PC-3 (cell line): ENCODE results near the gene ZIC4. TPM values are rescaled to one million over a fixed set of nuclear protein-coding genes. Genes with fewer than 3 reads are reported as not detected.

ENCODE experiments used
- ATAC-seq: fragments of 200-7000 bp; cut with Tn5 transposase; 2 replicates; pipeline ENCODE4 v1.9.1; 2020; ENCODE audit warnings: mild to moderate bottlenecking, moderate library complexity
- BruUV-seq: library from RNA; stranded (reverse); fragments of 400-500 nt; replicated peaks from 2 replicates; lab custom pipeline; 2021; lab: Mats Ljungman, UMichigan
- CTCF ChIA-PET: fragments of 300-600 bp; sonication (Branson Sonifier 250); formaldehyde crosslinking; loops from one replicate; lab custom pipeline; 2022; ENCODE audit warnings: antibody characterized with exemption; lab: Charles Lee
- POLR2A ChIA-PET: fragments of 300-600 bp; sonication (Branson Sonifier 250); formaldehyde crosslinking; loops from one replicate; lab custom pipeline; 2022; ENCODE audit warnings: antibody characterized with exemption; ENCODE audit not compliant: unreplicated experiment; lab: Charles Lee
- DNase-seq: peaks from one replicate; pipeline ENCODE4 v3.0.0-alpha.2; 2015
- H2AFZ ChIP-seq: fragments of 300-600 bp; sonication (generic); 2 replicates; pipeline ENCODE4 v1.6.0; 2016; ENCODE audit warnings: antibody characterized with exemption, low read length
- H3F3A ChIP-seq: fragments of 300-600 bp; sonication (generic); one replicate; pipeline ENCODE4 v1.6.0; 2017; ENCODE audit warnings: antibody characterized with exemption, low read length, control low read depth, mild to moderate bottlenecking; ENCODE audit not compliant: unreplicated experiment
- H3K27ac ChIP-seq: fragments of 300-600 bp; sonication (generic); 2 replicates; pipeline ENCODE4 v1.5.1; 2016; ENCODE audit warnings: mild to moderate bottlenecking, low read length
- H3K27me3 ChIP-seq: fragments of 300-600 bp; sonication (generic); 2 replicates; pipeline ENCODE4 v1.6.1; 2016; ENCODE audit warnings: low read length, mixed read lengths
- H3K36me3 ChIP-seq: fragments of 300-600 bp; sonication (generic); 2 replicates; pipeline ENCODE4 v1.6.1; 2016; ENCODE audit warnings: low read depth, mixed run types, low read length, mixed read lengths
- H3K4me1 ChIP-seq: fragments of 300-600 bp; sonication (generic); 2 replicates; pipeline ENCODE4 v1.5.1; 2016; ENCODE audit warnings: low read length; ENCODE audit not compliant: insufficient read depth
- H3K4me2 ChIP-seq: fragments of 300-600 bp; sonication (generic); 2 replicates; pipeline ENCODE4 v1.6.0; 2016; ENCODE audit warnings: low read length
- H3K4me3 ChIP-seq: fragments of 300-600 bp; sonication (generic); 2 replicates; pipeline ENCODE4 v1.5.1; 2016; ENCODE audit warnings: mild to moderate bottlenecking, low read length, mixed read lengths
- H3K79me2 ChIP-seq: fragments of 300-600 bp; sonication (generic); 2 replicates; pipeline ENCODE4 v1.6.1; 2017; ENCODE audit warnings: low read length, mixed read lengths
- H3K9ac ChIP-seq: fragments of 300-600 bp; sonication (generic); 2 replicates; pipeline ENCODE4 v1.6.0; 2016; ENCODE audit warnings: mild to moderate bottlenecking, low read length
- H3K9me2 ChIP-seq: fragments of 300-600 bp; sonication (generic); replicated peaks from 2 replicates; pipeline ENCODE4 v1.6.1; 2016; ENCODE audit warnings: mixed run types, low read length, mixed read lengths
- H3K9me3 ChIP-seq: fragments of 300-600 bp; sonication (generic); 2 replicates; pipeline ENCODE4 v1.6.1; 2016; ENCODE audit warnings: low read length, mixed read lengths
- H4K20me1 ChIP-seq: fragments of 300-600 bp; sonication (generic); 2 replicates; pipeline ENCODE4 v1.6.1; 2016; ENCODE audit warnings: low read length, mixed read lengths
- EZH2 ChIP-seq: fragments of 300-600 bp; sonication (generic); IDR thresholded peaks from one replicate; pipeline ENCODE4 v1.6.1; 2017; ENCODE audit warnings: antibody characterized with exemption, mild to moderate bottlenecking, low read length; ENCODE audit not compliant: unreplicated experiment
- EZH2phosphoT487 ChIP-seq: fragments of 300-600 bp; sonication (generic); IDR thresholded peaks from 2 replicates; pipeline ENCODE4 v1.6.1; 2018; ENCODE audit warnings: mild to moderate bottlenecking, antibody characterized with exemption, low read length, borderline replicate concordance
- intact Hi-C: fragments of 100-400 bp; cut with micrococcal nuclease; formaldehyde crosslinking; loops from 2 replicates; pipeline ENCODE4 v1.9.0; 2023
- total RNA-seq: library from RNA; depleted of rRNA; stranded (reverse); fragments of >200 nt; gene quantifications from 2 replicates; pipeline ENCODE4 v1.2.3, GENCODE V29; 2014
- TF ChIP-seq, protein P1 (sequence below): fragments of 300-600 bp; sonication (generic); conservative IDR thresholded peaks from 2 replicates; pipeline ENCODE4 v1.5.1; 2017; ENCODE audit warnings: antibody characterized with exemption, low read depth, mild to moderate bottlenecking, low read length

The ZIC4 gene
- total RNA-seq, 1 experiment from 2014 or later, result not detected

DNA sequence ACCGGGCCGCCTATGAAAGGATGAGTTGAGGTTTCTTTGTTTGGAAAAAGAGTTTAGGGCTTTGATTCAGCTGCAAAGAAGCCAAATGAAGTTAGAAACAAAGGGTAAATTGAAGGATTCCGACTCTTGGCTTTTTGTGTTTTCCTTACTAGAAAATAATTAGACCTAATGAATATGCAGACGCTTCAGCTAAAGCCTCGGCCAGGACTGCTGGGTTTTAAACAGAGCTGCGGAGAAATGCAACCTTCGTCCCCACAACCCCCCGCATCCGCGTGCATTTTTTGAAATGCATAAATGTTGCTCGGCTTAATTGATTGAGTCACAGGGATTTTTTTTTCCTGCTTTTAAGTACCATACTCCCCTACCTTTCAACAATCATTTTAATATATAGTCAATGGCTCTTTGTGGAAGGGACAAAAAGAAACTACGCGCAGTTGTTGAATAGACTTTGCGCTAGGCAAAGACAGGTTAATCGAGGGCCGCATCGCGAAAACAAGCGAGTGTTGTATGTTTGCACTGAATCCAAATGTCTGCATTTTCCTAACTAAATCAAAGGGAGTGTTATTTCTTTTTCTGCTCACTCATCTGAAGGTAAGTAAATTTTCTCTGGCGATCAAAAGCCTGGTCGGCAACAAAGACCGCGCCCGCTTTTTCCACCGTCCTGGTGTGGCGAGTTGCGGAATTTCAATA is 1.3 kb upstream of the ZIC4 start:
- no peaks in the 10 kb centered on the region for H3K9me2 ChIP-seq
- ChIA-PET CTCF (no interaction called here), POLR2A (no interaction called here)
- H4K20me1 ChIP-seq, result no peaks in the 10 kb centered on the region
- no TSS peak for BruUV-seq
- DNase-seq (no peak), ATAC-seq (no peak)
- peaks cover 90% of the 10 kb centered on the region for H3K27me3 ChIP-seq
- H3K9me3 ChIP-seq, result no peaks in the 10 kb centered on the region
- H3K27ac ChIP-seq, result no peak overlapping the region
- no peak overlapping the region for H3K9ac ChIP-seq
- H3K4me2 ChIP-seq, result peak overlapping the region; percentile 24; the same call in 1 of the 2 replicates
- H2AFZ ChIP-seq, result no peak overlapping the region
- peak; percentile 13 for TF ChIP-seq EZH2
- no peak for TF ChIP-seq EZH2phosphoT487
- H3K4me3 ChIP-seq, result 0 out of 2 replicates have a peak overlapping the region, but pooled peaks have one; percentile 25
- H3K79me2 ChIP-seq, result no peaks in the 10 kb centered on the region
- no peaks in the 10 kb centered on the region for H3F3A ChIP-seq
- H3K36me3 ChIP-seq, result no peaks in the 10 kb centered on the region
- intact Hi-C loops, result no loop called here
- H3K4me1 ChIP-seq, result no peaks in the 10 kb centered on the region

DNA sequence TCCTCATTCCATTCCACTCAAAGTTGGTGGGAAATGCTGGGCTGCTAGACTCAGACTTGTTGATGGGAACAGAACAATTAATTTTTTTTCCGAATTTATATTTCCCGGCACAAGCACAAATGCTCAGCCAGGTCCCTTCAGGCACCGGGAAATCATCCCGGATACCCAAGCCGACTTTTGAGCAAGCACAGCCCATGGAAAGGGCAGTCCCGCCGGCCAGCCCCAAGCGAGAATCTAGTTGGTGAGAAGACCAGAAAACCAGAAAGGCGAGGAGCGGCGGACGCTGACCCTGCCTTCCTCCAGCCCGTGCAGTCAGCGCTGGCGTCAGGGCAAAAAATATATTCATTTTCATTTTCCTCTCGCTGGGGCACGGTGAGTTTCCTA is 763 bp upstream of the ZIC4 start:
- Histone ChIP-seq H2AFZ (no peak overlapping the region), H3K27me3 (peaks cover 90% of the 10 kb centered on the region), H3K4me2 (peak overlapping the region; percentile 24; the same call in 1 of the 2 replicates), H3K27ac (no peak overlapping the region), H3F3A (no peaks in the 10 kb centered on the region), H3K4me3 (0 out of 2 replicates have a peak overlapping the region, but pooled peaks have one; percentile 25), H3K4me1 (no peaks in the 10 kb centered on the region), H3K9ac (no peak overlapping the region), H4K20me1 (no peaks in the 10 kb centered on the region), H3K9me2 (no peaks in the 10 kb centered on the region), H3K9me3 (no peaks in the 10 kb centered on the region), H3K36me3 (no peaks in the 10 kb centered on the region), H3K79me2 (no peaks in the 10 kb centered on the region)
- no TSS peak for BruUV-seq
- ChIA-PET POLR2A (no interaction called here), CTCF (no interaction called here)
- ATAC-seq, result no peak
- TF ChIP-seq, protein P1, sequence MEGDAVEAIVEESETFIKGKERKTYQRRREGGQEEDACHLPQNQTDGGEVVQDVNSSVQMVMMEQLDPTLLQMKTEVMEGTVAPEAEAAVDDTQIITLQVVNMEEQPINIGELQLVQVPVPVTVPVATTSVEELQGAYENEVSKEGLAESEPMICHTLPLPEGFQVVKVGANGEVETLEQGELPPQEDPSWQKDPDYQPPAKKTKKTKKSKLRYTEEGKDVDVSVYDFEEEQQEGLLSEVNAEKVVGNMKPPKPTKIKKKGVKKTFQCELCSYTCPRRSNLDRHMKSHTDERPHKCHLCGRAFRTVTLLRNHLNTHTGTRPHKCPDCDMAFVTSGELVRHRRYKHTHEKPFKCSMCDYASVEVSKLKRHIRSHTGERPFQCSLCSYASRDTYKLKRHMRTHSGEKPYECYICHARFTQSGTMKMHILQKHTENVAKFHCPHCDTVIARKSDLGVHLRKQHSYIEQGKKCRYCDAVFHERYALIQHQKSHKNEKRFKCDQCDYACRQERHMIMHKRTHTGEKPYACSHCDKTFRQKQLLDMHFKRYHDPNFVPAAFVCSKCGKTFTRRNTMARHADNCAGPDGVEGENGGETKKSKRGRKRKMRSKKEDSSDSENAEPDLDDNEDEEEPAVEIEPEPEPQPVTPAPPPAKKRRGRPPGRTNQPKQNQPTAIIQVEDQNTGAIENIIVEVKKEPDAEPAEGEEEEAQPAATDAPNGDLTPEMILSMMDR, result no peak
- TF ChIP-seq EZH2 (peak; percentile 96), EZH2phosphoT487 (peak; percentile 55; the same call in 1 of the 2 replicates)
- no peak for DNase-seq
- intact Hi-C loops, result no loop called here

DNA sequence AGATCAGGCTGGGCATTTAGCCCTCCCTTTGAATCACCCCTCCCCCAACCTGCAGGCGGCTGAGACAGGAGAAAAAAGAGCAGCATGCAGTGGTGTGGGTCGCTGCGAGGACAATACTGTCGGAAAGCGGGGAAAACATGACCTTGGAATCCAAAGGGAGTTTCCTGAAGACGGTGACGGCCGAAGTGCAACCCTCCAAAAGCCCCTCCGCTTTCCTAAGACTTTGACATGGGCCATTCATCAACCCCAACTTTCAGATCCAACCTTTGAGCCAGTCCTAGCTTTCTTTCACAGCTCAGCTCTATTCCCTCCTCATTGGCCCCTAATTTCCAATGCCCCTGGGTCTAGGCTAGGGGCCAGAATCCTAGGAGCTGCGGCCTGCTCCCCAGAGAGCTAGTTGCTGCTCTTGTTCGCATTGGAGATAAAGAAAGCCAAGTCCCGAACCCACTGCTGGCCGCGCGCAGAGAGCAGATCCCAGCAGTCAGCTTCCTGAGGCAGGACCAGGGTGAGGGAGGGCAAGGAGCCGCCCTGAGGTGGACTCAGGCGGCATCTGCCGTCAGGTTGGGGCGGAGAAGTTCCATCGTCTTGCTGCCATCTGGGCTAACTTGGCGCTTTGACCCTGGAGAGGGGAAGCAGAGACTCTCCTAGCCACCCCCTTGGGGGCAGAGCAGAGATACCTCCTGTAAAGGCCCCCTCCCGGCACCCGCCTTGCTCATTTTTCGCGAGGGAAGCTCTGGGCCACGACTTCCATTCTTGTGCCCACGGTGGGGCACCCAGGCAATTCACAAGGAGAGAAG is 914 bp downstream of the ZIC4 start:
- H3K9me2 ChIP-seq, result no peaks in the 10 kb centered on the region
- no peak overlapping the region for H3K4me3 ChIP-seq
- ChIA-PET CTCF (no interaction called here), POLR2A (no interaction called here)
- no peak overlapping the region for H2AFZ ChIP-seq
- H4K20me1 ChIP-seq, result no peaks in the 10 kb centered on the region
- intact Hi-C loops, result no loop called here
- H3K36me3 ChIP-seq, result no peaks in the 10 kb centered on the region
- no peaks in the 10 kb centered on the region for H3K79me2 ChIP-seq
- DNase-seq, result no peak
- no peaks in the 10 kb centered on the region for H3K4me1 ChIP-seq
- TF ChIP-seq, protein P1, result no peak
- no peak for TF ChIP-seq EZH2
- no peak for TF ChIP-seq EZH2phosphoT487
- BruUV-seq, result no TSS peak
- no peak for ATAC-seq
- no peak overlapping the region for H3K4me2 ChIP-seq
- no peak overlapping the region for H3K9ac ChIP-seq
- H3K27me3 ChIP-seq, result peaks cover 80% of the 10 kb centered on the region
- no peaks in the 10 kb centered on the region for H3K9me3 ChIP-seq
- H3K27ac ChIP-seq, result no peak overlapping the region
- no peaks in the 10 kb centered on the region for H3F3A ChIP-seq
